ENCODE results near the gene PRSS36. TPM values are rescaled to one million over a fixed set of nuclear protein-coding genes. Genes with fewer than 3 reads are reported as not detected.

Gene PRSS36
- total RNA-seq, 1 experiment from 2014 or later, result 1.3 TPM

DNA sequence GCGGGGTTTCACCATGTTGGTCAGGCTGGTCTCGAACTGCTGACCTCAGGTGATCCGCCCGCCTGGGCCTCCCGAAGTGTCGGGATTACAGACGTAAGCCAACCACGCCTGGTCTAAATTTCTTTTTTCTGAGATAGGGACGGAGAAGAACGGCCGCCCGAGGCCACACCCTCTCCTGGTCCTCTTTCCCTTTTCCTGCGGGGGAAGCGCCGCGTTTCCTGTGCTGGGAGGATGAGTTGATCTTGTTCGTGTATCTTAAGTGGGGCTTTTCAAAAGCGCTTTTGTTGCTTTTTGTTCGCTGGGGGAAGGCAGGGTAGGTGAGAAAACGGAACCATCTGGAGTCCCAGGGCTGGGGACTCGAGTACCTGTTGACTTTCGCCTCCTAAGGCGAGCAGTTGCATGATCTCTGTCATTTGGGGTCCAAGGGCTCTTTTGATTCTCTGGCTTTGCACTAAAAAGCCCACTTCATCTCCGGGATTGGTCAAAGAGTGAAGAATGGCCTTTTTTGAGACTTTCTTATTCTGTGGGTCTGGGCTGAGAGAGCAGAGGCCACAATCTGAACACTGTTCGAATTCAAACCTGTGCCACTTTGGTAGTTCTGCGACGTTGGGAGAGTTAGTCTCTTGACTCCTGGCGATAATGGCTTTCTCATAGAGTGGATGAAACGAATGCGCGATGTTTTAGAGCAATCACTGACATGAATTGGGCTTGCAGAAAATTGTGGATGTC is 31.4 kb upstream of the PRSS36 start:
- TF ChIP-seq ZNF232 (CRISPR knock-in tag; IDR thresholded peaks at IDR 0.05) (no peak), ZNF219 (CRISPR knock-in tag; IDR thresholded peaks at IDR 0.05; ENCODE audit: borderline replicate concordance) (no peak), ZNF138 (CRISPR knock-in tag; conservative IDR thresholded peaks at IDR 0.05) (no peak), NFATC4 (CRISPR knock-in tag; IDR thresholded peaks at IDR 0.05) (no peak), NR2C2 (CRISPR knock-in tag; IDR thresholded peaks at IDR 0.05) (no peak), ZMAT4 (CRISPR knock-in tag; IDR thresholded peaks at IDR 0.05) (no peak), OVOL2 (CRISPR knock-in tag; IDR thresholded peaks at IDR 0.05; ENCODE audit: borderline replicate concordance) (no peak), TEAD1 (CRISPR knock-in tag; IDR thresholded peaks at IDR 0.05) (no peak), GTF2I (CRISPR knock-in tag; conservative IDR thresholded peaks at IDR 0.05) (no peak), ELF4 (CRISPR knock-in tag; IDR thresholded peaks at IDR 0.05; ENCODE audit: low read depth) (no peak), ATF1 (CRISPR knock-in tag; IDR thresholded peaks at IDR 0.05) (no peak), JAZF1 (CRISPR knock-in tag; IDR thresholded peaks at IDR 0.05) (no peak), ZNF671 (CRISPR knock-in tag; IDR thresholded peaks at IDR 0.05) (no peak), PREB (CRISPR knock-in tag; IDR thresholded peaks at IDR 0.05; ENCODE audit: borderline replicate concordance) (no peak), ZNF416 (CRISPR knock-in tag; IDR thresholded peaks at IDR 0.05) (no peak), GRHL2 (CRISPR knock-in tag; IDR thresholded peaks at IDR 0.05; ENCODE audit: insufficient replicate concordance, severe bottlenecking) (no peak), SMAD4 (CRISPR knock-in tag; IDR thresholded peaks at IDR 0.05) (no peak)
- TF ChIP-seq, protein P1, sequence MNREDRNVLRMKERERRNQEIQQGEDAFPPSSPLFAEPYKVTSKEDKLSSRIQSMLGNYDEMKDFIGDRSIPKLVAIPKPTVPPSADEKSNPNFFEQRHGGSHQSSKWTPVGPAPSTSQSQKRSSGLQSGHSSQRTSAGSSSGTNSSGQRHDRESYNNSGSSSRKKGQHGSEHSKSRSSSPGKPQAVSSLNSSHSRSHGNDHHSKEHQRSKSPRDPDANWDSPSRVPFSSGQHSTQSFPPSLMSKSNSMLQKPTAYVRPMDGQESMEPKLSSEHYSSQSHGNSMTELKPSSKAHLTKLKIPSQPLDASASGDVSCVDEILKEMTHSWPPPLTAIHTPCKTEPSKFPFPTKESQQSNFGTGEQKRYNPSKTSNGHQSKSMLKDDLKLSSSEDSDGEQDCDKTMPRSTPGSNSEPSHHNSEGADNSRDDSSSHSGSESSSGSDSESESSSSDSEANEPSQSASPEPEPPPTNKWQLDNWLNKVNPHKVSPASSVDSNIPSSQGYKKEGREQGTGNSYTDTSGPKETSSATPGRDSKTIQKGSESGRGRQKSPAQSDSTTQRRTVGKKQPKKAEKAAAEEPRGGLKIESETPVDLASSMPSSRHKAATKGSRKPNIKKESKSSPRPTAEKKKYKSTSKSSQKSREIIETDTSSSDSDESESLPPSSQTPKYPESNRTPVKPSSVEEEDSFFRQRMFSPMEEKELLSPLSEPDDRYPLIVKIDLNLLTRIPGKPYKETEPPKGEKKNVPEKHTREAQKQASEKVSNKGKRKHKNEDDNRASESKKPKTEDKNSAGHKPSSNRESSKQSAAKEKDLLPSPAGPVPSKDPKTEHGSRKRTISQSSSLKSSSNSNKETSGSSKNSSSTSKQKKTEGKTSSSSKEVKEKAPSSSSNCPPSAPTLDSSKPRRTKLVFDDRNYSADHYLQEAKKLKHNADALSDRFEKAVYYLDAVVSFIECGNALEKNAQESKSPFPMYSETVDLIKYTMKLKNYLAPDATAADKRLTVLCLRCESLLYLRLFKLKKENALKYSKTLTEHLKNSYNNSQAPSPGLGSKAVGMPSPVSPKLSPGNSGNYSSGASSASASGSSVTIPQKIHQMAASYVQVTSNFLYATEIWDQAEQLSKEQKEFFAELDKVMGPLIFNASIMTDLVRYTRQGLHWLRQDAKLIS (CRISPR knock-in tag; IDR thresholded peaks at IDR 0.05; ENCODE audit: borderline replicate concordance), result no peak
- TF ChIP-seq, protein P2, sequence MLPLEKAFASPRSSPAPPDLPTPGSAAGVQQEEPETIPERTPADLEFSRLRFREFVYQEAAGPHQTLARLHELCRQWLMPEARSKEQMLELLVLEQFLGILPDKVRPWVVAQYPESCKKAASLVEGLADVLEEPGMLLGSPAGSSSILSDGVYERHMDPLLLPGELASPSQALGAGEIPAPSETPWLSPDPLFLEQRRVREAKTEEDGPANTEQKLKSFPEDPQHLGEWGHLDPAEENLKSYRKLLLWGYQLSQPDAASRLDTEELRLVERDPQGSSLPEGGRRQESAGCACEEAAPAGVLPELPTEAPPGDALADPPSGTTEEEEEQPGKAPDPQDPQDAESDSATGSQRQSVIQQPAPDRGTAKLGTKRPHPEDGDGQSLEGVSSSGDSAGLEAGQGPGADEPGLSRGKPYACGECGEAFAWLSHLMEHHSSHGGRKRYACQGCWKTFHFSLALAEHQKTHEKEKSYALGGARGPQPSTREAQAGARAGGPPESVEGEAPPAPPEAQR (CRISPR knock-in tag; IDR thresholded peaks at IDR 0.05), result no peak
- ChIA-PET CTCF (interaction anchor here (1.6 kb wide), 2 partner anchors 139 to 228 kb away, joined by 3 to 4 read pairs; no protein-coding TSS in a partner anchor), POLR2A (interaction anchor here (0.8 to 3.5 kb wide), 13 partner anchors 8 to 86 kb away, joined by 3 to 24 read pairs (median 6); partner anchors contain the start of genes KAT8, PRSS8 and PYCARD)
- peaks cover 53% of the 10 kb centered on the region for H3K36me3 Mint-ChIP-seq
- peaks cover 38% of the 10 kb centered on the region for H3K4me1 Mint-ChIP-seq
- ATAC-seq (no peak), DNase-seq (ENCODE audit: low spot score) (peak; percentile 30)
- no peaks in the 10 kb centered on the region for H3K27me3 Mint-ChIP-seq (ENCODE audit: low read depth)
- peak overlapping the region; percentile 95 for H3K4me3 Mint-ChIP-seq
- H3K9me3 Mint-ChIP-seq, result no peaks in the 10 kb centered on the region
- peak overlapping the region; percentile 94 for H3K27ac Mint-ChIP-seq
